Duodenal mucosa (tissue), 2 donors: ENCODE results near the gene NT5C1B.

Experiments
- H3K27ac ChIP-seq: one replicate; pipeline ENCODE4 v1.7.0; 2013; ENCODE audit warnings: low read depth, low read length
- H3K27me3 ChIP-seq, 2 donors: one replicate each; pipeline ENCODE4 v1.7.0; 2013; ENCODE audit warnings: low read length in 2 of 2, control low read depth in 1 of 2; ENCODE audit not compliant: insufficient read depth in 2 of 2, control insufficient read depth in 1 of 2
- H3K36me3 ChIP-seq, 2 donors: one replicate each; pipeline ENCODE4 v1.7.0; 2013; ENCODE audit warnings: low read length in 2 of 2, control low read depth in 1 of 2; ENCODE audit not compliant: insufficient read depth in 2 of 2, control insufficient read depth in 1 of 2
- H3K4me1 ChIP-seq, 2 donors: one replicate each; pipeline ENCODE4 v1.7.0; 2013; ENCODE audit warnings: low read length in 2 of 2, control low read depth in 1 of 2; ENCODE audit not compliant: insufficient read depth in 2 of 2, control insufficient read depth in 1 of 2
- H3K4me3 ChIP-seq, 2 donors: one replicate each; pipeline ENCODE4 v1.7.0; 2013; ENCODE audit warnings: low read length in 2 of 2, low read depth in 1 of 2
- H3K9ac ChIP-seq, 2 donors: one replicate each; pipeline ENCODE4 v1.7.0; 2013; ENCODE audit warnings: low read length in 2 of 2, low read depth in 1 of 2
- H3K9me3 ChIP-seq, 2 donors: one replicate each; pipeline ENCODE4 v1.7.0; 2013; ENCODE audit warnings: low read length in 2 of 2, control low read depth in 1 of 2; ENCODE audit not compliant: control insufficient read depth in 1 of 2

Gene NT5C1B

DNA sequence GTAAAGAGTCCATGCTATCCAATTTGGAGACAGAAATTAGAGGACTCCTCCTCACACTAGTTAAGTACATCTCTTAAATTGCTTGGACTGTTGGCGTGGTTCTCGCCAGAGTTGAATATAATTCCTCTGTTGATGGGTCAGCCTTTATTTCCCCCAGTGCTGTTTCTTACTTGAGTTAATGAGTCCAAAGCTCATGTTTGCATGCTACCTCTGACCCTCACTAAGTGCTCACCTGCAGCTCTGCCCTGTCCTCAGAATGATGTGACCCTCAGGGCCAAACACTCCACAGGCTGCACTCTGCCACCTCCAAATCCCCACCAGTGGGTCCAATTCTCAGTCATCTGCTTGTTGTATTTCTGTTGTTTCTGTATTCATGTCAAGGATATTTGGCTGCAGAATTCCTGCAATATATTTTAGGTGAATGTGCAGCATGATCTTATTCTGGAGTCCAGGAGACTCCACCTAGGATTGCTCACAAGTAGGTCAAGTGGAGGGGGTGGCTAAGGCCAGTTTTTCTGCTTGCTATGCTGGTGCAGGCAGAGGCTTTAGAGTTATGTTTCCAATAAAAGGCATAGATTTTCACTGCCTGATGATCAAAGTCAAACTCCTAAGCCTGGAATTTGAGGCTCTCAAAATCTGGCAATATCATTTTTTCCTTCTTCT is 66.8 kb downstream of the NT5C1B start:
- no peak overlapping the region for H3K4me3 ChIP-seq
- H3K36me3 ChIP-seq: no peaks in the 10 kb centered on the region
- H3K9me3 ChIP-seq: no peaks in the 10 kb centered on the region
- no peaks in the 10 kb centered on the region for H3K27me3 ChIP-seq
- no peak overlapping the region for H3K9ac ChIP-seq
- no peak overlapping the region for H3K27ac ChIP-seq
- H3K4me1 ChIP-seq: peaks cover 0 to 15% of the 10 kb centered on the region in 2 donors

GRCh38 chr2:18520451-18521425 is 68.6 kb downstream of the NT5C1B start:
- no peak overlapping the region for H3K9ac ChIP-seq
- no peak overlapping the region for H3K27ac ChIP-seq
- H3K36me3 ChIP-seq: no peaks in the 10 kb centered on the region
- no peak overlapping the region for H3K4me3 ChIP-seq
- H3K27me3 ChIP-seq: peaks cover 0 to 2% of the 10 kb centered on the region in 2 donors
- peaks cover 0 to 10% of the 10 kb centered on the region in 2 donors for H3K4me1 ChIP-seq
- H3K9me3 ChIP-seq: no peaks in the 10 kb centered on the region

DNA sequence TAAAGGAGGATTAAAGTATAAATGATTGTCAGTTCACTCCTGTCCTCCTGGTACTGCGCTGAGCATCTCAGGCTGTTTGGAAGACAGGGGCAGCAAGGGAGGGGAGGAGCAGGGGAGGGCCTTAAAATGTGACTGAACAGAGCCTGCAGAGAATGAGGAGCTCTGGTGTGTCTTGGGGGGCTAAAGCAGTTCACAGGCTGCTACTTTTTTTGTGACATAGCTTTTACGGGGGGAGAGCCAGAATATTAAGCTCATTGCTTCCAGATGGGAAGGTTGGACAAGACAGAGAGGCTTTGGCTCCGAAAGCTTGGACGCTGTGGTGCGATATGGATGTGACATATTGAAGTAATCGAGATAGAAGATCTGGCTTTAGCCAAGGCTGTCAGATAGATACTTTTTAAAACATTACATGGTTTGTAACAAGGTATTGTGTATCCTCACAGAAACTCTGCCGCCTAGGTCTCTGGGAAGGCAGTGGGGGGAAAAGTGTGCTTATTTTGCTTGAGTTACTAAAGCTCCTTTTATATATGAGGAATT is 69.4 kb downstream of the NT5C1B start:
- H3K9ac ChIP-seq: no peak overlapping the region
- no peak overlapping the region for H3K27ac ChIP-seq
- peaks cover 0 to 9% of the 10 kb centered on the region in 2 donors for H3K4me1 ChIP-seq
- peaks cover 0 to 2% of the 10 kb centered on the region in 2 donors for H3K27me3 ChIP-seq
- no peaks in the 10 kb centered on the region for H3K9me3 ChIP-seq
- H3K4me3 ChIP-seq: no peak overlapping the region
- H3K36me3 ChIP-seq: no peaks in the 10 kb centered on the region

GRCh38 chr2:18518116-18519111 is 71.0 kb downstream of the NT5C1B start:
- H3K27ac ChIP-seq: no peak overlapping the region
- H3K4me3 ChIP-seq: no peak overlapping the region
- peaks cover 0 to 9% of the 10 kb centered on the region in 2 donors for H3K4me1 ChIP-seq

GRCh38 chr2:18517386-18517785 is 72.0 kb downstream of the NT5C1B start:
- Histone ChIP-seq H3K9me3 (no peaks in the 10 kb centered on the region), H3K27ac (no peak overlapping the region)

More at GRCh38 chr2:18518116-18519111, 71.0 kb downstream of the NT5C1B start:
- Histone ChIP-seq H3K9me3 (no peaks in the 10 kb centered on the region), H3K9ac (no peak overlapping the region), H3K36me3 (no peaks in the 10 kb centered on the region), H3K27me3 (peaks cover 0 to 2% of the 10 kb centered on the region in 2 donors)

DNA sequence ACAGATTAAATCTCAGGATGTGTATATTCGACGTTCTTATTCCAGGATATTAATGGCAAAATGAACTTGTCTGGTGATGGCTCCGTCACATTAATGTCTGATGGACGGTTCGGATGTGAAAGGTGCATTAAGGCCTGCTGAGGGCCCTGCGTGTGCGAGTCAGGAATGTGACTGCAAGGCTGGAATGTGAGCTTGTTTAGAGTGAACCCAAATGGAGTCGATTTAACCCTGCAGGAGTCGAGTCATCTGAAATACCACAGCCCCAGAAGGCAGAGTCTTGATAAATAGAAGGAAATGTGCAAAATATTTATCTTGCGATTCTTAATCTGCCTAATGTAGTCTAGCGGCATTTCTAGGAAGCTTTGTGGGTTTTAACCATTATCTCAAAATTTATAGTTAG is 73.3 kb downstream of the NT5C1B start:
- H3K27ac ChIP-seq: no peak overlapping the region
- no peak overlapping the region for H3K9ac ChIP-seq
- no peak overlapping the region for H3K4me3 ChIP-seq
- H3K4me1 ChIP-seq: no peaks in the 10 kb centered on the region
- peaks cover 0 to 2% of the 10 kb centered on the region in 2 donors for H3K27me3 ChIP-seq
- H3K9me3 ChIP-seq: no peaks in the 10 kb centered on the region
- H3K36me3 ChIP-seq: no peaks in the 10 kb centered on the region

More at GRCh38 chr2:18517386-18517785, 72.0 kb downstream of the NT5C1B start:
- no peaks in the 10 kb centered on the region for H3K36me3 ChIP-seq
- no peak overlapping the region for H3K4me3 ChIP-seq
- peaks cover 0 to 4% of the 10 kb centered on the region in 2 donors for H3K4me1 ChIP-seq
- peaks cover 0 to 2% of the 10 kb centered on the region in 2 donors for H3K27me3 ChIP-seq
- no peak overlapping the region for H3K9ac ChIP-seq

- no peak overlapping the region for H3K4me3 ChIP-seq
- no peaks in the 10 kb centered on the region for H3K36me3 ChIP-seq
- H3K9me3 ChIP-seq: no peaks in the 10 kb centered on the region
- H3K9ac ChIP-seq: no peak overlapping the region
- H3K27ac ChIP-seq: no peak overlapping the region
- no peaks in the 10 kb centered on the region for H3K4me1 ChIP-seq
- H3K27me3 ChIP-seq: peaks cover 0 to 2% of the 10 kb centered on the region in 2 donors
These were observed 74.6 kb downstream of the NT5C1B start for GRCh38 chr2:18514526-18515461.
